Colonic mucosa (tissue), 4 donors: Measurements from ENCODE around the gene NOD2. TPM values are rescaled to one million over a fixed set of nuclear protein-coding genes. Genes with fewer than 3 reads are reported as not detected.

Experiments used
- DNase-seq: peaks from one replicate; pipeline ENCODE4 v3.0.0-alpha.2; 2020
- H3K27ac ChIP-seq: fragments of 200-600 bp; one replicate; pipeline ENCODE4 v1.8.0; 2021
- H3K27me3 ChIP-seq: fragments of 200-600 bp; one replicate; pipeline ENCODE4 v1.8.0; 2021
- H3K36me3 ChIP-seq: fragments of 200-600 bp; one replicate; pipeline ENCODE4 v1.8.0; 2021
- H3K4me1 ChIP-seq: fragments of 200-600 bp; one replicate; pipeline ENCODE4 v1.8.0; 2021; ENCODE audit warnings: mild to moderate bottlenecking
- H3K4me3 ChIP-seq: fragments of 200-600 bp; one replicate; pipeline ENCODE4 v1.8.0; 2021
- H3K9ac ChIP-seq, 2 donors: one replicate each; pipeline ENCODE4 v1.7.0; 2013; ENCODE audit warnings: control low read depth in 2 of 2, low read depth in 2 of 2, low read length in 2 of 2
- H3K9me3 ChIP-seq: fragments of 200-600 bp; one replicate; pipeline ENCODE4 v1.8.0; 2021
- CTCF ChIP-seq: fragments of 200-600 bp; IDR thresholded peaks from one replicate; pipeline ENCODE4 v1.8.0; 2022; ENCODE audit warnings: antibody characterized with exemption, mild to moderate bottlenecking
- intact Hi-C: fragments of 100-400 bp; cut with DNase I; formaldehyde crosslinking; loops from one replicate; pipeline ENCODE4 v1.14.1; 2022
- total RNA-seq, 2 donors: library from RNA; stranded (reverse); fragmentation: NEBNext Ultra II Directional in 1 of 2; extraction: Animal tissue kit (Norgen Biotek cat#: 25700) in 1 of 2; gene quantifications; one replicate each; pipeline ENCODE4 v1.2.1, GENCODE V29; 2021
- donor health status: healthy.
- donor health status: DM: no; HTN: no; CAD: no.
- donor health status: DM: no; HTN: no; CAD: no.

The NOD2 gene
- total RNA-seq, 2 donors from 2014 or later: 0.79 to 1.2 TPM

GRCh38 chr16:50667497-50668367 lies 25.7 kb upstream of the NOD2 start:
- intact Hi-C loops: loop anchor here (5.0 to 10.0 kb wide), 4 partner anchors 80 to 453 kb away; no protein-coding TSS in a partner anchor
- no peak for TF ChIP-seq CTCF
- no peaks in the 10 kb centered on the region for H3K36me3 ChIP-seq
- no peaks in the 10 kb centered on the region for H3K4me1 ChIP-seq
- no peak overlapping the region for H3K4me3 ChIP-seq
- H3K27ac ChIP-seq: no peak overlapping the region
- no peak overlapping the region for H3K9ac ChIP-seq
- peaks cover 7% of the 10 kb centered on the region for H3K9me3 ChIP-seq
- no peak for DNase-seq
- H3K27me3 ChIP-seq: no peaks in the 10 kb centered on the region

GRCh38 chr16:50668368-50669008 lies 24.9 kb upstream of the NOD2 start:
- Histone ChIP-seq H3K9ac (no peak overlapping the region), H3K27me3 (no peaks in the 10 kb centered on the region), H3K4me3 (no peak overlapping the region), H3K4me1 (no peaks in the 10 kb centered on the region), H3K9me3 (peaks cover 7% of the 10 kb centered on the region), H3K27ac (no peak overlapping the region), H3K36me3 (no peaks in the 10 kb centered on the region)
- intact Hi-C loops: loop anchor here (5.0 to 10.0 kb wide), 4 partner anchors 79 to 454 kb away; no protein-coding TSS in a partner anchor
- no peak for DNase-seq
- TF ChIP-seq CTCF: no peak

GRCh38 chr16:50669741-50670140 lies 23.7 kb upstream of the NOD2 start:
- H3K4me1 ChIP-seq: no peaks in the 10 kb centered on the region
- TF ChIP-seq CTCF: no peak
- DNase-seq: no peak
- intact Hi-C loops: loop anchor here (5.0 to 10.0 kb wide), 4 partner anchors 78 to 455 kb away; no protein-coding TSS in a partner anchor
- H3K27me3 ChIP-seq: no peaks in the 10 kb centered on the region
- no peak overlapping the region for H3K9ac ChIP-seq
- H3K9me3 ChIP-seq: peaks cover 7% of the 10 kb centered on the region
- no peak overlapping the region for H3K27ac ChIP-seq
- no peak overlapping the region for H3K4me3 ChIP-seq
- H3K36me3 ChIP-seq: no peaks in the 10 kb centered on the region

GRCh38 chr16:50670476-50670875 lies 22.9 kb upstream of the NOD2 start:
- intact Hi-C loops: no loop called here
- Histone ChIP-seq H3K4me3 (no peak overlapping the region), H3K27me3 (no peaks in the 10 kb centered on the region), H3K4me1 (no peaks in the 10 kb centered on the region), H3K9ac (no peak overlapping the region), H3K36me3 (no peaks in the 10 kb centered on the region), H3K9me3 (peaks cover 7% of the 10 kb centered on the region), H3K27ac (no peak overlapping the region)
- no peak for DNase-seq
- TF ChIP-seq CTCF: no peak

GRCh38 chr16:50671644-50672260 lies 21.7 kb upstream of the NOD2 start:
- H3K4me1 ChIP-seq: no peaks in the 10 kb centered on the region

More at GRCh38 chr16:50671644-50672260, 21.7 kb upstream of the NOD2 start:
- Histone ChIP-seq H3K27me3 (no peaks in the 10 kb centered on the region), H3K4me3 (no peak overlapping the region), H3K9ac (no peak overlapping the region), H3K27ac (no peak overlapping the region), H3K9me3 (peaks cover 7% of the 10 kb centered on the region), H3K36me3 (no peaks in the 10 kb centered on the region)
- DNase-seq: peak; percentile 41
- peak; percentile 31 for TF ChIP-seq CTCF
- intact Hi-C loops: no loop called here
